GM06990 (cell line): Measurements from ENCODE around the gene FAM83D.

Source experiments
- DNase-seq: peaks from one replicate; pipeline ENCODE4 v3.0.0-alpha.2; 2011; ENCODE audit not compliant: insufficient read length; ENCODE audit errors: extremely low read depth
- H3K27me3 ChIP-seq: replicated peaks from 2 replicates; pipeline ENCODE4 v1.6.0; 2011; ENCODE audit warnings: low read length; ENCODE audit not compliant: control insufficient read depth, insufficient read depth
- H3K36me3 ChIP-seq: 2 replicates; pipeline ENCODE4 v1.5.1; 2011; ENCODE audit warnings: low read length; ENCODE audit not compliant: control insufficient read depth, insufficient read depth
- H3K4me3 ChIP-seq: replicated peaks from 2 replicates; pipeline ENCODE4 v1.5.1; 2011; ENCODE audit warnings: low read depth, mild to moderate bottlenecking, control low read depth, low read length
- TF ChIP-seq, protein P1 (sequence below): IDR thresholded peaks from 2 replicates; pipeline ENCODE4 v1.5.1; 2011; ENCODE audit warnings: low read length, control low read depth, mild to moderate bottlenecking, inconsistent platforms; ENCODE audit not compliant: insufficient read depth, poor library complexity, severe bottlenecking

The FAM83D gene

DNA sequence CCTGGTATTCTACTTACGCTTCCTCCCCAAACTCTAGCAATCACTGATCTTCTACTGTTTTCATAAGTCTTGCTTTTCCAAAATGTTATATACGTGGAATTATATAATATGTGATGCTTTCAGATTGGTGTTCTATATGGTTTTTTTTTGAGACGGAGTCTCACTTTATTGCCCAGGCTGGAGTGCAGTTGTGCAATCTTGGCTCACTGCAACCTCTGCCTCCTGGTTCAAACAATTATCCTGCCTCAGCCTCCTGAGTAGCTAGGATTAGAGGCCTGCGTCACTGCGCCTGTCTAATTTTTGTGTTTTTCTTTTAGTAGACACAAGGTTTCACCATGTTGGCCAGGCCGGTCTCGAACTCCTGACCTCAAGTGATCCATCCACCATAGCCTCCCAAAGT is 10.9 kb upstream of the FAM83D start:
- H3K4me3 ChIP-seq, result no peak overlapping the region
- DNase-seq, result no peak
- TF ChIP-seq, protein P1, sequence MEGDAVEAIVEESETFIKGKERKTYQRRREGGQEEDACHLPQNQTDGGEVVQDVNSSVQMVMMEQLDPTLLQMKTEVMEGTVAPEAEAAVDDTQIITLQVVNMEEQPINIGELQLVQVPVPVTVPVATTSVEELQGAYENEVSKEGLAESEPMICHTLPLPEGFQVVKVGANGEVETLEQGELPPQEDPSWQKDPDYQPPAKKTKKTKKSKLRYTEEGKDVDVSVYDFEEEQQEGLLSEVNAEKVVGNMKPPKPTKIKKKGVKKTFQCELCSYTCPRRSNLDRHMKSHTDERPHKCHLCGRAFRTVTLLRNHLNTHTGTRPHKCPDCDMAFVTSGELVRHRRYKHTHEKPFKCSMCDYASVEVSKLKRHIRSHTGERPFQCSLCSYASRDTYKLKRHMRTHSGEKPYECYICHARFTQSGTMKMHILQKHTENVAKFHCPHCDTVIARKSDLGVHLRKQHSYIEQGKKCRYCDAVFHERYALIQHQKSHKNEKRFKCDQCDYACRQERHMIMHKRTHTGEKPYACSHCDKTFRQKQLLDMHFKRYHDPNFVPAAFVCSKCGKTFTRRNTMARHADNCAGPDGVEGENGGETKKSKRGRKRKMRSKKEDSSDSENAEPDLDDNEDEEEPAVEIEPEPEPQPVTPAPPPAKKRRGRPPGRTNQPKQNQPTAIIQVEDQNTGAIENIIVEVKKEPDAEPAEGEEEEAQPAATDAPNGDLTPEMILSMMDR, result no peak
- H3K36me3 ChIP-seq, result peaks cover 37% of the 10 kb centered on the region
- no peaks in the 10 kb centered on the region for H3K27me3 ChIP-seq

DNA sequence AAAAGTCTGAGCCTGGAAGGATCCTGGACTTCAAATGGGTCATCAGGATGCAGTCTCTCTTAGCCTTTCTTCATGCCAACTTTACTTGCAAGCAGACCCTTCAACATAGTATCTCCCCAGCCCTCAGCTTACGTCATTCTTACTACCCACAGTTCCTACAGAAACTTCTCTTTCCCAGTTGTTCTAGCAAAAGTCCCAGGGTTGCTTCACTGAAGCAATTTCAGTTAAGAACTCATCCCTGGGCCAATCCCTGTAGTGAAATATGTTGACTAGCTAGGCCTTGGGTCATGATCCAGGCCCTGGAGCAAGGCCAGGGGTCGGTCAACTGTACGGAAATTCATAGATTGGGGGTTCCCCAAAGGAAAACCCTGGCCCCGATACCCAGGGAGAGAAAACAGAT is 8.6 kb upstream of the FAM83D start:
- Histone ChIP-seq H3K4me3 (no peak overlapping the region), H3K27me3 (no peaks in the 10 kb centered on the region), H3K36me3 (peaks cover 41% of the 10 kb centered on the region)
- TF ChIP-seq, protein P1, result no peak
- DNase-seq, result no peak

DNA sequence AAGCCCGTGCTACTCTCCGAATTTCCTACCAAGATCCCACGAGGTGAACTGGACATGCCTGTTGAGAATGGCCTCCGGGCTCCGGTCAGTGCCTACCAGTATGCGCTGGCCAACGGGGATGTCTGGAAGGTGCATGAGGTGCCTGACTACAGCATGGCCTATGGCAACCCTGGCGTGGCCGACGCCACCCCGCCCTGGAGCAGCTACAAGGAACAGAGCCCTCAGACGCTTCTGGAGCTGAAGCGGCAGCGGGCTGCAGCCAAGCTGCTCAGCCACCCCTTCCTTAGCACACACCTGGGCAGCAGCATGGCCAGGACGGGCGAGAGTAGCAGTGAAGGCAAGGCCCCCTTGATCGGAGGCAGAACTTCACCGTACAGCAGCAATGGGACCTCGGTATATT is 8.0 kb upstream of the FAM83D start:
- Histone ChIP-seq H3K36me3 (peaks cover 41% of the 10 kb centered on the region), H3K27me3 (no peaks in the 10 kb centered on the region), H3K4me3 (no peak overlapping the region)
- no peak for DNase-seq
- TF ChIP-seq, protein P1, result no peak

DNA sequence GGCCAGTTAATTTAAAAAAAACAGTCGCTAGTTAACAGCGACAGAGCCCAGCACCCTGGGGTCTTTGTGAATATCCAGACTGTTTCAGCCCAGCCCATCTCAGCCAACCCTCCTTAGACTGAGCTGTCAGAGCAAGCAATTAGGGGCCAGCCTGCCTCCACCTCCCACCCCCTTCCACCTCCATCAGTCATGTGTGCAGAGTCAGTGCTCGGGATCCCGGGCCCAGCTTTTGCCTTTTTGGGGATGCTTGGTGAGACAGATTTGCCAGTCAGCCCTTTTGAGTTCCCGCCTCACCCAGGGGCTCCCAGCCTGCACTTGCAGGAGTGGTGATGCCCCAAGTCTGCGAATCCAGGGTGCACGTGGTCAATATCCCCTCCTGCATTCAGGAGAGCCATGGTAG is 6.5 kb upstream of the FAM83D start:
- Histone ChIP-seq H3K27me3 (no peaks in the 10 kb centered on the region), H3K36me3 (peaks cover 31% of the 10 kb centered on the region), H3K4me3 (no peak overlapping the region)
- DNase-seq, result no peak
- TF ChIP-seq, protein P1, result no peak

DNA sequence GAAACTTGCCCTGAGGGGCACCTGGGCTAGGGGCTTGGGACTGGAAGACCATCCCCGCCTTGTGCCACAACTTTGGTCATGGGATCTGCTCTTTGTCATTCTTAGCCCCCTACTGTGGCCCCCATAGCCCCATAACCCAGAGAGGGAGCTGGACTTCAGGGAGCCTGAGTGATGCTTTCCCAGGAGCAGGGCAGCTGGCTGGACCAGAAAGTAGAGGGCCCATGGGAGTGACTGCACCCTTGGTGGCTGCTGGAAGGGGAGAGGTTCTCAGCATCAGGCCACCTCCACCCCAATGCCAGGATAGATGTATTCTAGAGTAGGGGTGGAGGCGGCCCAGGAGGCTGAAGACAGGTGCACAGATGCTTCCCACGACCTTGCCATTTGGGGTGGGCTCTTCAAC is 5.8 kb upstream of the FAM83D start:
- peaks cover 30% of the 10 kb centered on the region for H3K36me3 ChIP-seq
- TF ChIP-seq, protein P1, result no peak
- DNase-seq, result no peak
- no peaks in the 10 kb centered on the region for H3K27me3 ChIP-seq
- no peak overlapping the region for H3K4me3 ChIP-seq

DNA sequence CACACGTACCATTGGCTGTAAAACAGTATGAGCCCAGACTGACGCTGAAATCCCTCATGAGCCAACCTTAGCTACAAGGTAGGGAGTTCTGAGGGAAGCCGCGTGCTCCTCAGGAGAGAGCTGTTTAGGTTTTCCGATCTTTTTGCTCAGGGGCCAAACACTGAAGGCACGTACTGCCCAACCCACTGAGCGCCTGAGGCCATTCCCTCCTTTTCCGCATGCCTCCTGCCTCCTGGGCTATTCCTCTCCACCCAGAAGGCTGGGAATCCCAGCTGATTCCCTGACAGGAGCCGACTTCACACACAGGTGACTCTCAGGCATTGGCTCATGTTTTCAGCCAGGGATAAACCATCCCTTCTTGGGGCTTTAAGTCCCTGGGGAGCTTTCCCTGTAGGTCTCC is 5.4 kb upstream of the FAM83D start:
- H3K36me3 ChIP-seq, result peaks cover 26% of the 10 kb centered on the region
- H3K4me3 ChIP-seq, result no peak overlapping the region
- no peak for DNase-seq
- no peaks in the 10 kb centered on the region for H3K27me3 ChIP-seq
- TF ChIP-seq, protein P1, result no peak
